Hematopoietic multipotent progenitor cell treated with erythropoietin and hydrocortisone succinate and interleukin-3 and kit ligand, for 6 days (in vitro differentiated cells): Measurements from ENCODE around the gene ANKFN1.
"Not testable (repeated sequence)": the region's sequence is repeated elsewhere in the genome, so short reads cannot be mapped to it uniquely, and the experiment has no call there.

Source experiments
- DNase-seq: peaks from one replicate; pipeline ENCODE4 v3.0.0-alpha.2; 2015

The ANKFN1 gene

GRCh38 chr17:56185491-56186221 lies 32.4 kb downstream of the ANKFN1 start:
- no peak for DNase-seq

- no peak for DNase-seq
Measured at GRCh38 chr17:56186222-56186786, 33.0 kb downstream of the ANKFN1 start.

- DNase-seq, result no peak
Measured at GRCh38 chr17:56203430-56203829, 50.2 kb downstream of the ANKFN1 start.

GRCh38 chr17:56206351-56206750 lies 53.1 kb downstream of the ANKFN1 start:
- no peak for DNase-seq

- DNase-seq, result no peak
Measured at GRCh38 chr17:56213031-56213430, 59.8 kb downstream of the ANKFN1 start.

- no peak for DNase-seq
Measured at GRCh38 chr17:56217921-56218320, 64.6 kb downstream of the ANKFN1 start.

GRCh38 chr17:56222255-56222654 lies 69.0 kb downstream of the ANKFN1 start:
- DNase-seq, result peak; percentile 25

GRCh38 chr17:56230660-56231059 lies 77.4 kb downstream of the ANKFN1 start:
- peak; percentile 7 for DNase-seq

- no peak for DNase-seq
Measured at GRCh38 chr17:56231252-56231651, 78.0 kb downstream of the ANKFN1 start.

GRCh38 chr17:56231693-56232092 lies 78.4 kb downstream of the ANKFN1 start:
- no peak for DNase-seq

GRCh38 chr17:56244268-56244890 lies 91.1 kb downstream of the ANKFN1 start:
- no peak for DNase-seq

- no peak for DNase-seq
Measured at GRCh38 chr17:56247816-56248215, 94.5 kb downstream of the ANKFN1 start.

- no peak for DNase-seq
Measured at GRCh38 chr17:56257075-56257474, 103.8 kb downstream of the ANKFN1 start.

GRCh38 chr17:56260376-56261002 lies 107.2 kb downstream of the ANKFN1 start:
- DNase-seq, result no peak

- DNase-seq, result no peak
Measured at GRCh38 chr17:56262803-56263202, 109.5 kb downstream of the ANKFN1 start.

- DNase-seq, result no peak
Measured at GRCh38 chr17:56269556-56270389, 116.5 kb downstream of the ANKFN1 start.

GRCh38 chr17:56274491-56274890 lies 121.2 kb downstream of the ANKFN1 start:
- DNase-seq, result no peak

GRCh38 chr17:56284482-56284881 lies 131.2 kb downstream of the ANKFN1 start:
- DNase-seq, result no peak

GRCh38 chr17:56288786-56289185 lies 135.5 kb downstream of the ANKFN1 start:
- DNase-seq, result not testable (repeated sequence)

- DNase-seq, result no peak
Measured at GRCh38 chr17:56289321-56289720, 136.0 kb downstream of the ANKFN1 start.

- no peak for DNase-seq
Measured at GRCh38 chr17:56290101-56290801, 137.0 kb downstream of the ANKFN1 start.

- no peak for DNase-seq
Measured at GRCh38 chr17:56290802-56291118, 137.5 kb downstream of the ANKFN1 start.
